ENCODE results near the gene AOAH.

The AOAH gene

DNA sequence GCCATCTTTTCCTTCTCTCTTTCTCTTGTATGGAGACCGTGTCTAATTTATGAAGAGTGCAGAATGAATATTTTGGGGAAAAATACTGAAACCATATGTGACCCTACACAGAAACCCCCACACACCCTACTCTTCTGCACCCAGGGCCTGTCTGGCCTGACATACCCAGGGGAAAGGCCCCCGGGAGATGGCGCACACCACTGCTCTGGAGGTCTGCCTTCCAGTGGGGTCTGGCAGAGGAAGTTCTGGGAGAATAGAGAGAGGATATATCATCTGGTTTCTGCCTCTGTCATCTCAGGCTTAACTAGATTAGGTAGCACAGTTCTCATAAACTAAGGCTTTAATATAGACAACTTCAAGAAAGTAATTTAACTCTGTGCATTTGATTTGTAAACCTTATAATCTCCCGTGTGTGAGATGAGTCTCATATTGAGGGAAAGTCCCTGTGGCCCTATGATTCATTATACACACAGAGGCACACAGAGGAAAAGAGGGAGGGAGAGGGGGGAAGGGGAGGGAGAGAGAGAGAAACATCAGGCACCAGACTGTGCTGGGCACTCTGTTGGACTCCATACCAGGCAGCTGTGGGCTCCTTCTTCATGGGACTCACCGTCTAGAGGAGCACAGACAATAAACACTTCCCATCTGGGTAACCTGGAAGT lies 123.3 kb downstream of the AOAH start:
- H3K27ac ChIP-seq (ENCODE audit: low read length) = no peak overlapping the region
- no peaks in the 10 kb centered on the region for H3K36me3 ChIP-seq (replicated peaks; ENCODE audit: insufficient read depth, low read length)
- H3K79me2 ChIP-seq (ENCODE audit: low read length) = no peaks in the 10 kb centered on the region
- H4K20me1 ChIP-seq (ENCODE audit: insufficient read depth, low read length) = no peaks in the 10 kb centered on the region
- H3K4me2 ChIP-seq (ENCODE audit: low read depth, low read length) = no peak overlapping the region
- H3K4me1 ChIP-seq (ENCODE audit: low read length) = no peaks in the 10 kb centered on the region
- H3F3A ChIP-seq (ENCODE audit: insufficient read depth, low read length) = no peaks in the 10 kb centered on the region
- H2AFZ ChIP-seq (ENCODE audit: low read length) = no peak overlapping the region
- H3K9me2 ChIP-seq (replicated peaks; ENCODE audit: insufficient read depth, low read length) = no peaks in the 10 kb centered on the region
- no peaks in the 10 kb centered on the region for H3K27me3 ChIP-seq (replicated peaks; ENCODE audit: insufficient read depth, low read length)
- H3K4me3 ChIP-seq (ENCODE audit: low read length) = no peak overlapping the region
- TF ChIP-seq EZH2phosphoT487 (IDR thresholded peaks at IDR 0.05; ENCODE audit: low read length) = no peak
- TF ChIP-seq, protein P1, sequence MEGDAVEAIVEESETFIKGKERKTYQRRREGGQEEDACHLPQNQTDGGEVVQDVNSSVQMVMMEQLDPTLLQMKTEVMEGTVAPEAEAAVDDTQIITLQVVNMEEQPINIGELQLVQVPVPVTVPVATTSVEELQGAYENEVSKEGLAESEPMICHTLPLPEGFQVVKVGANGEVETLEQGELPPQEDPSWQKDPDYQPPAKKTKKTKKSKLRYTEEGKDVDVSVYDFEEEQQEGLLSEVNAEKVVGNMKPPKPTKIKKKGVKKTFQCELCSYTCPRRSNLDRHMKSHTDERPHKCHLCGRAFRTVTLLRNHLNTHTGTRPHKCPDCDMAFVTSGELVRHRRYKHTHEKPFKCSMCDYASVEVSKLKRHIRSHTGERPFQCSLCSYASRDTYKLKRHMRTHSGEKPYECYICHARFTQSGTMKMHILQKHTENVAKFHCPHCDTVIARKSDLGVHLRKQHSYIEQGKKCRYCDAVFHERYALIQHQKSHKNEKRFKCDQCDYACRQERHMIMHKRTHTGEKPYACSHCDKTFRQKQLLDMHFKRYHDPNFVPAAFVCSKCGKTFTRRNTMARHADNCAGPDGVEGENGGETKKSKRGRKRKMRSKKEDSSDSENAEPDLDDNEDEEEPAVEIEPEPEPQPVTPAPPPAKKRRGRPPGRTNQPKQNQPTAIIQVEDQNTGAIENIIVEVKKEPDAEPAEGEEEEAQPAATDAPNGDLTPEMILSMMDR (IDR thresholded peaks at IDR 0.05; ENCODE audit: low read length) = no peak
- no peak for TF ChIP-seq EZH2 (optimal IDR thresholded peaks at IDR 0.05; ENCODE audit: low read depth, low read length)
- H3K9me3 ChIP-seq (replicated peaks; ENCODE audit: insufficient read depth, low read length) = no peaks in the 10 kb centered on the region
- DNase-seq = no peak
- H3K9ac ChIP-seq (ENCODE audit: low read length) = no peak overlapping the region

DNA sequence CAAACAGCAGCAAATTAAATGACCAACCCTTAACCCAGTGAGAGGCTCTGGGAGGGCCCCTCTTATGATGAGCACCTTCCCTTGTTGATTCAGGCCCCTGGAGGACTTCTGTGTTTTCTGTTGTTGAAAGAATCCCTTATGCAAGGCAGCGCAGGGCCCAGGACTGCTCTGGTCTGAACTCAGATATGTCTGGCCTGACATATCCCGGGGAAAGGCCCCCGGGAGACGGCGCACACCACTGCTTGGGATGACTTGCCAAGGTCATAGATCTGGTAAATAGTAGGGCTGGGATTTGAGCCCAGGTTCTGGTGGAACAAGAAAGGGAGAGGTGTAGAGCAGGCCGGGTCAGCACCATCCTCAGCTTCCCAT lies 124.0 kb downstream of the AOAH start:
- H3K4me1 ChIP-seq (ENCODE audit: low read length) = no peaks in the 10 kb centered on the region
- H3K9me3 ChIP-seq (replicated peaks; ENCODE audit: insufficient read depth, low read length) = no peaks in the 10 kb centered on the region
- H2AFZ ChIP-seq (ENCODE audit: low read length) = no peak overlapping the region
- H3K27me3 ChIP-seq (replicated peaks; ENCODE audit: insufficient read depth, low read length) = no peaks in the 10 kb centered on the region
- TF ChIP-seq, protein P1 (IDR thresholded peaks at IDR 0.05; ENCODE audit: low read length) = no peak
- TF ChIP-seq EZH2phosphoT487 (IDR thresholded peaks at IDR 0.05; ENCODE audit: low read length) = no peak
- no peak for TF ChIP-seq EZH2 (optimal IDR thresholded peaks at IDR 0.05; ENCODE audit: low read depth, low read length)
- no peak overlapping the region for H3K4me3 ChIP-seq (ENCODE audit: low read length)
- no peaks in the 10 kb centered on the region for H3K79me2 ChIP-seq (ENCODE audit: low read length)
- H3K27ac ChIP-seq (ENCODE audit: low read length) = no peak overlapping the region
- no peaks in the 10 kb centered on the region for H3K36me3 ChIP-seq (replicated peaks; ENCODE audit: insufficient read depth, low read length)
- H4K20me1 ChIP-seq (ENCODE audit: insufficient read depth, low read length) = no peaks in the 10 kb centered on the region
- no peaks in the 10 kb centered on the region for H3K9me2 ChIP-seq (replicated peaks; ENCODE audit: insufficient read depth, low read length)
- no peak for DNase-seq
- H3K4me2 ChIP-seq (ENCODE audit: low read depth, low read length) = no peak overlapping the region
- no peaks in the 10 kb centered on the region for H3F3A ChIP-seq (ENCODE audit: insufficient read depth, low read length)
- H3K9ac ChIP-seq (ENCODE audit: low read length) = no peak overlapping the region

DNA sequence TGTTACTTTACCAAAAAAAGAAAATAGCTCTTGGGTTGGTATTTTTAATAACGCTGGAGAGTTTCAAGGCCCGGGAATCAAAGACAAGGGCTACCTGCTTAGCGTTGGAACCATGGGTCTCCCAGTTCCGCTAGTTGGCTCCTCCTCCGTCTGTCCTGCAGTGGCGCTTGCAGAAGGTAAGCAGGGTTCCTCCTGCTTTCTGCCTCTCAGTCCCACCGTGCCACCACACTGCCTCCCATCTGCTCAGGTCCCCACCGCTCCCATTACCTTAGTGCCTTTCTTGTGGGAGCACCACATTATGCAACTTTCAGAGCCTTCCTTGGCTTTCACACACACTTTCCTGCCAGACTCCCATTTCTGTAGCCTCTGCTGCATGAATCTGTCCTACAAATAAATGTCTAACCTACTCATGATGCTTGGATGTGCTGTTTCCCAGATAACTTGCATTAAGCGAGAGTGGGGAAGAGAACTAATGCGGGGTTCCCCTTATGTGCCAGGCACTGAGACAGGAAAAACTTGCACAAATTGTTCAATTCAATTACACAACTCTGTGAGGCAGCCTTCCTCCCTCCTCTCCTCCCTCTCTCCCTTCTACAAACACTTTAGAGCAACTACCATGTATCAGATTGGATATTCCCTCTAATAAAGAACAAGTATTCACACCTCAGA lies 124.5 kb downstream of the AOAH start:
- Histone ChIP-seq H3K27me3 (replicated peaks; ENCODE audit: insufficient read depth, low read length) (no peaks in the 10 kb centered on the region), H3K4me2 (ENCODE audit: low read depth, low read length) (no peak overlapping the region), H2AFZ (ENCODE audit: low read length) (no peak overlapping the region), H3K4me1 (ENCODE audit: low read length) (no peaks in the 10 kb centered on the region), H3K9me3 (replicated peaks; ENCODE audit: insufficient read depth, low read length) (no peaks in the 10 kb centered on the region), H3K27ac (ENCODE audit: low read length) (no peak overlapping the region), H3K4me3 (ENCODE audit: low read length) (no peak overlapping the region), H3K9ac (ENCODE audit: low read length) (no peak overlapping the region), H3K9me2 (replicated peaks; ENCODE audit: insufficient read depth, low read length) (no peaks in the 10 kb centered on the region), H3K79me2 (ENCODE audit: low read length) (no peaks in the 10 kb centered on the region), H4K20me1 (ENCODE audit: insufficient read depth, low read length) (no peaks in the 10 kb centered on the region), H3F3A (ENCODE audit: insufficient read depth, low read length) (no peaks in the 10 kb centered on the region), H3K36me3 (replicated peaks; ENCODE audit: insufficient read depth, low read length) (no peaks in the 10 kb centered on the region)
- no peak for DNase-seq
- TF ChIP-seq EZH2 (optimal IDR thresholded peaks at IDR 0.05; ENCODE audit: low read depth, low read length) = no peak
- TF ChIP-seq, protein P1 (IDR thresholded peaks at IDR 0.05; ENCODE audit: low read length) = no peak
- no peak for TF ChIP-seq EZH2phosphoT487 (IDR thresholded peaks at IDR 0.05; ENCODE audit: low read length)
